Measurements from ENCODE around the gene SLC8A1. TPM values are rescaled to one million over a fixed set of nuclear protein-coding genes. Genes with fewer than 3 reads are reported as not detected.

Gene SLC8A1
- total RNA-seq, 1 experiment from 2014 or later = 1.7 TPM

GRCh38 chr2:40299781-40300180 lies 152.1 kb downstream of the SLC8A1 start:
- Histone ChIP-seq H4K20me1 (ENCODE audit: control insufficient read depth, insufficient read depth, insufficient read length) (no peaks in the 10 kb centered on the region), H3K23ac (ENCODE audit: insufficient read length, low read depth, low read length) (no peak overlapping the region), H2AK5ac (ENCODE audit: insufficient read length, low read length) (no peak overlapping the region), H2BK120ac (ENCODE audit: low read depth, low read length, poor library complexity, severe bottlenecking) (no peak overlapping the region), H3K56ac (ENCODE audit: insufficient read length, low read depth, low read length) (no peak overlapping the region), H2BK15ac (ENCODE audit: low read depth, low read length) (no peak overlapping the region), H2BK5ac (ENCODE audit: insufficient read length, low read length) (no peak overlapping the region), H4K8ac (replicated peaks; ENCODE audit: insufficient read length, low read depth, low read length) (no peak overlapping the region), H3K27ac (ENCODE audit: insufficient read length, low read depth, low read length) (no peak overlapping the region), H4K91ac (ENCODE audit: insufficient read length, low read depth, low read length) (no peak overlapping the region), H3K79me2 (ENCODE audit: insufficient read depth, low read length) (no peaks in the 10 kb centered on the region), H3K18ac (ENCODE audit: insufficient read length, low read depth, low read length) (no peak overlapping the region), H2AFZ (ENCODE audit: low read length) (no peak overlapping the region), H2BK20ac (ENCODE audit: low read depth, low read length, poor library complexity, severe bottlenecking) (no peak overlapping the region), H2BK12ac (ENCODE audit: insufficient read length, low read depth, low read length) (no peak overlapping the region), H4K5ac (ENCODE audit: insufficient read length, low read depth, low read length) (no peak overlapping the region), H3K4me1 (ENCODE audit: insufficient read depth, low read length) (peaks cover 6% of the 10 kb centered on the region), H3K4ac (ENCODE audit: low read depth, low read length) (no peak overlapping the region), H3K9me3 (ENCODE audit: control insufficient read depth, low read depth, low read length) (no peaks in the 10 kb centered on the region), H3K27me3 (ENCODE audit: insufficient read depth, low read length) (no peaks in the 10 kb centered on the region), H3K4me2 (ENCODE audit: insufficient read depth, insufficient read length, low read length) (no peak overlapping the region), H3T11ph (ENCODE audit: low read length) (no peak overlapping the region), H3K23me2 (ENCODE audit: insufficient read length, low read depth, low read length, poor library complexity, severe bottlenecking) (no peaks in the 10 kb centered on the region), H3K14ac (ENCODE audit: insufficient read depth, low read length) (no peak overlapping the region), H3K9ac (ENCODE audit: extremely low read depth, insufficient read length, low read length) (no peak overlapping the region), H3K79me1 (ENCODE audit: insufficient read depth, low read depth, low read length, poor library complexity, severe bottlenecking) (no peaks in the 10 kb centered on the region)
- Mint-ChIP-seq H3K36me3 (ENCODE audit: insufficient read depth in 1 of 3, low read depth in 3 of 3) (no peaks in the 10 kb centered on the region), H3K4me1 (peaks cover 8 to 14% of the 10 kb centered on the region in 2 experiments), H3K27ac (peak overlapping the region in 1 of 3 experiments; percentile 39; a peak in 2 of 7 replicates), H3K27me3 (ENCODE audit: low read depth) (no peaks in the 10 kb centered on the region), H3K4me3 (no peak overlapping the region), H3K9me3 (no peaks in the 10 kb centered on the region)
- no CpG with 5 or more reads among the region's 2 CpGs for WGBS (ENCODE audit: extremely low coverage, insufficient read length, low lambda C conversion rate)
- no peak for DNase-seq
- no peak for TF ChIP-seq CTCF (conservative IDR thresholded peaks at IDR 0.05)

Measured in H9 (cell line).